ENCODE results near the gene ZNF263. TPM values are rescaled to one million over a fixed set of nuclear protein-coding genes. Genes with fewer than 3 reads are reported as not detected.

ZNF263 gene
- 31.4 TPM for total RNA-seq (2021; ENCODE audit: unreplicated experiment)
- polyA plus RNA-seq (2012): 24.2 and 28.2 TPM in 2 replicates
- percentile 72 among the genes with signal in this experiment for Bru-seq, nascent RNA
- percentile 61 among the genes with signal in this experiment for BruChase-seq, experiment 1, labeled RNA remaining after a 6-hour chase
- BruChase-seq, experiment 2, labeled RNA remaining after a 2-hour chase: percentile 78 among the genes with signal in this experiment
- long read RNA-seq, transcript ZNF263-205 (2 exons, 1,139 nt): minor isoform, 14 of 77 reads
- long read RNA-seq, transcript ZNF263-201 (6 exons, 3,830 nt): minor isoform, 13 of 77 reads
- long read RNA-seq, transcript ZNF263-208 (3 exons, 851 nt): major isoform, 20 of 77 reads
- long read RNA-seq, partial matches to known transcripts: 7 of 77 reads
- long read RNA-seq, other reads (novel, unspliced or antisense): 23 of 77 reads

DNA sequence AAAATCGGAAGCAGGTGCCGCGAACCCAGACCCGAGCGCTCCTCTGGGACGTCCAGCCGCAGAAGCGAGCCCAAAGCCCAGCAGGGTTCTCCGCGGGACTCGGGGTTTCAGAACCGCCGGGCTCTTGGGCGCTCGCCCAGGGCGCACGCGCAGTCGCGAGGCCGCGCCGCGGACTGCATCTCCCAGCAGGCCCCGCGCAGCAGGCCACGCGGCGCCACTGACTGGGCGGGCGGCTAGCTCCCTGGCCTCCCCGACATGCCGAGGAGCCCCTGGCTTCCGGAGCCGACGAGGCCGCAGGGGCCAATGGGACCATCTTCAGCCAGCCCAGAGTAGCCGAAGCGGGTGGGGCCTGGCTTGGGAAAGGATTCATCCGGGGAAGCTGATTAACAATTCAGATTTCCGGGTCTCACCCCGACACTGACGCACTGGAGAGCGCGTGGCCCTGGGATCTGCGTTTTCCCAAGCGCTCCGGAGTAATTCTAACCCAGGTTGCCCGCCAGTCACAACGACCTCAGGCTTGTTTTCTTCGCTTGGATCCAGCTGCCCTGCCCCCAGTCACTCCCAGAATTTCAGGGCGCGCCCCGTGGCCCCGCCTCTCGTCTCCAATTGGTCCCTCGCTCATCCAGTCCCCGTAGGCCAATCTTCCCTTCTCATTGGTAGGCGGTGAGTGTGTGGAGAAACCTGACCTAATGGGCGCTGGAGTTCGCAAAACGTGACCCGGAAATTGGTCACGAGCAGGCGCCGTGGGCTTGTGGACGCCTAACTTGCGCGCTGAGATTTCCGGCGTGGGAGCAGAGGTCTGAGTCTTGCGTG, at the start of gene ZNF263:
ZNF263 (plus strand) TSS at position 762 of the 813 bp plus-strand sequence. CDS start 328 bp downstream, outside the sequence.
- Histone ChIP-seq H3K4me3 (replicated peaks in 1 of 2; ENCODE audit: low read depth in 1 of 2, low read length in 2 of 2) (peak within 1 kb of the TSS; percentile 69 to 91), H3K4me2 (ENCODE audit: low read length) (peak within 1 kb of the TSS; percentile 99), H3K9ac (ENCODE audit: low read length) (peak within 1 kb of the TSS; percentile 83), H3K9me2 (ENCODE audit: insufficient read depth) (no peaks in the 10 kb centered on the region), H3K9me3 (ENCODE audit: control insufficient read depth in 1 of 2, insufficient read depth in 1 of 2, low read depth in 1 of 2, low read length in 2 of 2) (no peaks in the 10 kb centered on the region; a peak in 2 of 4 replicates), H2AFZ (ENCODE audit: low read depth, low read length, poor library complexity, severe bottlenecking) (peak within 1 kb of the TSS; percentile 59), H3K27ac (ENCODE audit: low read depth, low read length) (peak within 1 kb of the TSS; percentile 96), H3K4me1 (ENCODE audit: control insufficient read depth in 1 of 2, insufficient read depth in 2 of 2, low read length in 2 of 2) (peaks cover 8 to 21% of the 10 kb centered on the region in 2 experiments; a peak in 2 of 4 replicates), H4K20me1 (ENCODE audit: insufficient read depth) (no peaks in the 10 kb centered on the region), H3K36me3 (ENCODE audit: control insufficient read depth in 1 of 2, insufficient read depth in 2 of 2, low read length in 2 of 2) (peaks cover 12 to 29% of the 10 kb centered on the region in 2 experiments), H3K79me2 (ENCODE audit: insufficient read depth, low read length) (peaks cover 44% of the 10 kb centered on the region), H3K27me3 (ENCODE audit: insufficient read depth, low read length) (no peaks in the 10 kb centered on the region)
- DNase-seq (ENCODE audit: low read depth, low spot score) (peak; percentile 95), ATAC-seq (peak; percentile 90)
- intact Hi-C loops (cut with micrococcal nuclease): loop anchor here (1.0 to 2.0 kb wide), 2 partner anchors 18 to 118 kb away; partner anchors contain the start of genes ZNF174 and ZSCAN32
- POLR2A ChIA-PET: interaction anchor here (0.9 to 1.4 kb wide), 4 partner anchors 16 to 118 kb away, joined by 3 to 7 read pairs (median 4); partner anchors contain the start of genes ZNF174 and ZSCAN32
- CTCF ChIA-PET: interaction anchor here (2.3 kb wide), 1 partner anchor 16 kb away, joined by 15 read pairs; no protein-coding TSS in a partner anchor
- BruUV-seq (replicated peaks): no TSS peak
- RAD21 ChIA-PET (ENCODE audit: low non-redundant PET in 1 of 2, low total read pairs in 2 of 2, uncharacterized antibody in 2 of 2, unreplicated experiment in 2 of 2): interaction anchor here in 1 of 2 experiments (0.7 kb wide), 1 partner anchor 218 kb away, joined by 3 read pairs; the partner anchor contains the start of gene CLUAP1
- TF ChIP-seq POLR2A (IDR thresholded peaks at IDR 0.05; ENCODE audit: borderline replicate concordance, extremely low read depth, insufficient read depth, insufficient read length) (peak; percentile 64), ATF3 (IDR thresholded peaks at IDR 0.05) (no peak), TCF7L2 (IDR thresholded peaks at IDR 0.05; ENCODE audit: borderline replicate concordance, extremely low read depth, insufficient read depth, insufficient read length) (peak; percentile 67), ZFX (IDR thresholded peaks at IDR 0.05) (no peak), SIN3A (IDR thresholded peaks at IDR 0.05; ENCODE audit: low read depth) (no peak), EGR1 (IDR thresholded peaks at IDR 0.05; ENCODE audit: low read depth) (no peak), POLR2AphosphoS5 (IDR thresholded peaks at IDR 0.05; ENCODE audit: low read depth, low read length) (peak; percentile 74), ELF1 (IDR thresholded peaks at IDR 0.05; ENCODE audit: borderline replicate concordance, low read depth) (peak; percentile 56; the same call in 1 of the 2 replicates), YY1 (IDR thresholded peaks at IDR 0.05; ENCODE audit: extremely low read depth, insufficient replicate concordance, low read depth, low read length) (no peak), SRF (IDR thresholded peaks at IDR 0.05; ENCODE audit: low read depth) (peak; percentile 89), ZNF274 (IDR thresholded peaks at IDR 0.05; ENCODE audit: low read depth, low read length) (no peak), RAD21 (IDR thresholded peaks at IDR 0.05; ENCODE audit: low read depth) (no peak), CTCF (IDR thresholded peaks at IDR 0.05 in 2 of 3, conservative IDR thresholded peaks at IDR 0.05 in 1 of 3; ENCODE audit: borderline replicate concordance in 1 of 3, insufficient read depth in 1 of 3, low read depth in 2 of 3, low read length in 2 of 3) (no peak), EZH2phosphoT487 (IDR thresholded peaks at IDR 0.05; ENCODE audit: borderline replicate concordance) (no peak), JUND (IDR thresholded peaks at IDR 0.05) (no peak), FOSL1 (IDR thresholded peaks at IDR 0.05; ENCODE audit: low read depth) (no peak), EZH2 (IDR thresholded peaks at IDR 0.05) (no peak)
- TF ChIP-seq, protein P1, sequence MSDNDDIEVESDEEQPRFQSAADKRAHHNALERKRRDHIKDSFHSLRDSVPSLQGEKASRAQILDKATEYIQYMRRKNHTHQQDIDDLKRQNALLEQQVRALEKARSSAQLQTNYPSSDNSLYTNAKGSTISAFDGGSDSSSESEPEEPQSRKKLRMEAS (IDR thresholded peaks at IDR 0.05): peak; percentile 91
- TF ChIP-seq, protein P2, sequence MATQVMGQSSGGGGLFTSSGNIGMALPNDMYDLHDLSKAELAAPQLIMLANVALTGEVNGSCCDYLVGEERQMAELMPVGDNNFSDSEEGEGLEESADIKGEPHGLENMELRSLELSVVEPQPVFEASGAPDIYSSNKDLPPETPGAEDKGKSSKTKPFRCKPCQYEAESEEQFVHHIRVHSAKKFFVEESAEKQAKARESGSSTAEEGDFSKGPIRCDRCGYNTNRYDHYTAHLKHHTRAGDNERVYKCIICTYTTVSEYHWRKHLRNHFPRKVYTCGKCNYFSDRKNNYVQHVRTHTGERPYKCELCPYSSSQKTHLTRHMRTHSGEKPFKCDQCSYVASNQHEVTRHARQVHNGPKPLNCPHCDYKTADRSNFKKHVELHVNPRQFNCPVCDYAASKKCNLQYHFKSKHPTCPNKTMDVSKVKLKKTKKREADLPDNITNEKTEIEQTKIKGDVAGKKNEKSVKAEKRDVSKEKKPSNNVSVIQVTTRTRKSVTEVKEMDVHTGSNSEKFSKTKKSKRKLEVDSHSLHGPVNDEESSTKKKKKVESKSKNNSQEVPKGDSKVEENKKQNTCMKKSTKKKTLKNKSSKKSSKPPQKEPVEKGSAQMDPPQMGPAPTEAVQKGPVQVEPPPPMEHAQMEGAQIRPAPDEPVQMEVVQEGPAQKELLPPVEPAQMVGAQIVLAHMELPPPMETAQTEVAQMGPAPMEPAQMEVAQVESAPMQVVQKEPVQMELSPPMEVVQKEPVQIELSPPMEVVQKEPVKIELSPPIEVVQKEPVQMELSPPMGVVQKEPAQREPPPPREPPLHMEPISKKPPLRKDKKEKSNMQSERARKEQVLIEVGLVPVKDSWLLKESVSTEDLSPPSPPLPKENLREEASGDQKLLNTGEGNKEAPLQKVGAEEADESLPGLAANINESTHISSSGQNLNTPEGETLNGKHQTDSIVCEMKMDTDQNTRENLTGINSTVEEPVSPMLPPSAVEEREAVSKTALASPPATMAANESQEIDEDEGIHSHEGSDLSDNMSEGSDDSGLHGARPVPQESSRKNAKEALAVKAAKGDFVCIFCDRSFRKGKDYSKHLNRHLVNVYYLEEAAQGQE (IDR thresholded peaks at IDR 0.05; ENCODE audit: low read depth): no peak
